Activated CD8-positive, alpha-beta T cell treated with anti-CD3 and anti-CD28 coated beads, Interleukin-2, amount 10 ng/mL, durations not matched to agents 7 days and 5 days (primary cell): Measurements from ENCODE around the gene AKT3. TPM values are rescaled to one million over a fixed set of nuclear protein-coding genes. Genes with fewer than 3 reads are reported as not detected.
"Not testable (repeated sequence)": the region's sequence is repeated elsewhere in the genome, so short reads cannot be mapped to it uniquely, and the experiment has no call there.

Experiments used
- ATAC-seq: fragments of 150-1000 bp; cut with Tn5 transposase; one replicate; pipeline ENCODE4 v1.10.0; 2021; ENCODE audit warnings: moderate library complexity
- CTCF ChIA-PET: fragments of 350-600 bp; sonication (Branson Sonifier 250); formaldehyde crosslinking; loops from one replicate; lab custom pipeline; 2021; ENCODE audit warnings: antibody characterized with exemption; lab: Charles Lee
- POLR2A ChIA-PET: fragments of 350-600 bp; sonication (Branson Sonifier 250); formaldehyde crosslinking; loops from one replicate; lab custom pipeline; 2021; ENCODE audit warnings: antibody characterized with exemption; lab: Charles Lee
- DNase-seq: peaks from one replicate; pipeline ENCODE4 v3.0.0-alpha.2; 2020
- H3K27ac Mint-ChIP-seq: one replicate; pipeline ENCODE4 v1.8.0; 2021; ENCODE audit warnings: mild to moderate bottlenecking, mixed read lengths
- H3K27me3 Mint-ChIP-seq: one replicate; pipeline ENCODE4 v1.8.0; 2021; ENCODE audit warnings: low read depth, mixed read lengths
- H3K36me3 Mint-ChIP-seq: one replicate; pipeline ENCODE4 v1.8.0; 2021; ENCODE audit warnings: low read depth, mixed read lengths
- H3K4me1 Mint-ChIP-seq: one replicate; pipeline ENCODE4 v1.8.0; 2021; ENCODE audit warnings: low read depth, mixed read lengths
- H3K4me3 Mint-ChIP-seq: one replicate; pipeline ENCODE4 v1.8.0; 2021; ENCODE audit warnings: mild to moderate bottlenecking, mixed read lengths
- H3K9me3 Mint-ChIP-seq: one replicate; pipeline ENCODE4 v1.8.0; 2022; ENCODE audit warnings: mixed read lengths; ENCODE audit not compliant: insufficient read depth
- total RNA-seq, 2 experiments: library from RNA; stranded (reverse); gene quantifications; one replicate each; pipeline ENCODE4 v1.2.3, GENCODE V29; 2021

Gene AKT3
- total RNA-seq, 2 experiments from 2014 or later, result 23.9 to 25.2 TPM

DNA sequence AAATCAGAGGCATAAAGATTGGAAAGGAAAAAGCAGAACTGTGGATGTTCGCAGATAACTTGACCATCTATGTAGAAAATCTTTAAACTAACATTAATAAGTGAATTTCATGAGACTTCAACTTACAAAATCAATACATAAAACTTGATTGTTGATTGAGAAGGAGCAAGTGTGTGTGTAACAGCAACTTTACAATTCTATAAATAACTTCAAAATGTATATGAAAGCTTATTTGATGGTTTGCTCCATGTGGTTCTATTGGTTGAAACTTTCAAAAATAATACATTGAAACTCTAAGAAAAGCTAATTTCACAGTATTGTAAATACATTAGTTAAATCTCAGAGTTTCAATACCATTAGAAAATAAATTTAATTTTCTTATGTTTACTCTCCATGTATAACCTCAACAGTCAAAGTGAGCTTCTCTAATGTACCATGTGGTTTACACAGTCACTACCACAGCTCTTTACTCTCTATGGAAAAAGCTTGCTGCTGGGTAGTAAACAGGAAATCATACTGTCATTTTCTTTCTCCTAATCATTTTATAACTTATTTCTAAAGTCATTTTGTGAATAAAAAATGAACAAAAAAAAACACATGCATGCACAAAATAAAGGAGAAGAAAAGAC, 12.0 kb downstream of the AKT3 start:
- ChIA-PET CTCF (interaction anchor here (0.9 kb wide), 1 partner anchor 11 kb away, joined by 4 read pairs; no protein-coding TSS in a partner anchor), POLR2A (interaction anchor here (0.6 kb wide), 1 partner anchor 114 kb away, joined by 3 read pairs; no protein-coding TSS in a partner anchor)
- H3K9me3 Mint-ChIP-seq, result peaks cover 22% of the 10 kb centered on the region
- DNase-seq (no peak), ATAC-seq (peak; percentile 82)
- H3K4me1 Mint-ChIP-seq, result peaks cover 19% of the 10 kb centered on the region
- H3K36me3 Mint-ChIP-seq, result peaks cover 42% of the 10 kb centered on the region
- no peaks in the 10 kb centered on the region for H3K27me3 Mint-ChIP-seq
- no peak overlapping the region for H3K4me3 Mint-ChIP-seq
- H3K27ac Mint-ChIP-seq, result peak overlapping the region; percentile 68

DNA sequence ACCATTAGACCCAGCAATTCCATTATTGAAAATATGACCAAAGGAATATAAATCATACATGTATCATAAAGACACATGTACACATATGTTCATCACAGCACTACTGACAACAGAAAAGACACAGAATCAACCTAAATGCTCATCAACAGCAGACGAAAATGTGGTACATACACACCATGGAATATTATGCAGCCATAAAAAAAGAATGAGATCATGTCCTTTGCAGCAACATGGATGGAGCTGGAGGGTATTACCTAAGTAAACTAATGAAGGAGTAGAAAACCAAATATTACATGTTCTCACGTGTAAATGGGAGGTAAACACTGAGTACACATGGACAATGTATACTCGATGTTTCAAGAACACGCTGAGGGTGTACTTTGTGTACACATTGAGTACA, 15.9 kb downstream of the AKT3 start:
- peaks cover 22% of the 10 kb centered on the region for H3K9me3 Mint-ChIP-seq
- CTCF ChIA-PET, result no interaction called here
- H3K27me3 Mint-ChIP-seq, result no peaks in the 10 kb centered on the region

DNA sequence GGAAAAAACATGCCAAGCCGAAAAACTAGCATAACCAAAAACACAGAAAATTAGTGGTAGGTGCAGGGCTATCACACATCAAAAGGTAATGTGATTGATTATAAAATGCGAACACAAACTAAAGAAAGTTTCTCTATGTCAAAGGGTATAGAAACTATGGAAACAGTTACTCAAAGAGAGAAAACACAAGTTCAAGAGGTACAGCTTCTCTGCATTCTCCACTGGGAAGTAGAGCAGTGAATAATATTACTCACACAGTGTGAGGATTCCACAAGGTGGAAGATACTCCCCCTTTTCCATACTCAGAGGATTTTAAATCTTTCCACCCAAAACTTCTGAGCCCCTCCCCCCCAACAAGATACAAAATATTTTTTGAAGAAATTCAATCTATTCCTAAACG, 18.6 kb downstream of the AKT3 start:
- Mint-ChIP-seq H3K4me1 (peaks cover 6% of the 10 kb centered on the region), H3K4me3 (no peak overlapping the region), H3K27me3 (no peaks in the 10 kb centered on the region), H3K36me3 (peaks cover 34% of the 10 kb centered on the region), H3K27ac (no peak overlapping the region), H3K9me3 (peaks cover 13% of the 10 kb centered on the region)
- DNase-seq, result no peak
- POLR2A ChIA-PET, result no interaction called here
- CTCF ChIA-PET, result no interaction called here
- ATAC-seq, result no peak

More for the DNA sequence above, 15.9 kb downstream of the AKT3 start:
- ATAC-seq, result no peak
- POLR2A ChIA-PET, result no interaction called here
- H3K4me1 Mint-ChIP-seq, result peaks cover 13% of the 10 kb centered on the region
- H3K4me3 Mint-ChIP-seq, result no peak overlapping the region
- H3K36me3 Mint-ChIP-seq, result peaks cover 41% of the 10 kb centered on the region
- no peak overlapping the region for H3K27ac Mint-ChIP-seq
- no peak for DNase-seq

DNA sequence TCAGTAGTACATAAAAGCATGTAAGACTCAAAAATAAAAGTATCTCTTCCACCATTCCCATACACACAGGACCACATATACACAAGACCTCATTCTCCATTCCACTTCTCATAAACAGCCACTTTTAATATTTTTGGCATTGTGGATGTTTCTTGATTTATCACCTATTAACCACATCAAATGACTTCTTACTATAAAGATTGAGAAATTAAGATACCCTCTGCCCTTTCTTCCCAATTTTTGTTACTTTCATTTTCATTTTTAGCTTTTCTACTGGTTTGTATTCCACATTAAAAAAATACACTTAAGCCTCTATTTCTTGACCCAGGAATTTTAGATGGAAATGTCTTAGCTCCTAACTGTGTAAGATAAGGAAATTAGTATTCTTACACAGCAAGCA, 22.8 kb downstream of the AKT3 start:
- CTCF ChIA-PET, result no interaction called here
- no peak overlapping the region for H3K4me3 Mint-ChIP-seq
- H3K4me1 Mint-ChIP-seq, result peaks cover 6% of the 10 kb centered on the region
- DNase-seq (no peak), ATAC-seq (no peak)
- no peak overlapping the region for H3K27ac Mint-ChIP-seq
- H3K36me3 Mint-ChIP-seq, result peaks cover 33% of the 10 kb centered on the region
- H3K9me3 Mint-ChIP-seq, result peaks cover 6% of the 10 kb centered on the region
- no peaks in the 10 kb centered on the region for H3K27me3 Mint-ChIP-seq
- POLR2A ChIA-PET, result interaction anchor here (0.6 kb wide), 1 partner anchor 21 kb away, joined by 3 read pairs; no protein-coding TSS in a partner anchor

DNA sequence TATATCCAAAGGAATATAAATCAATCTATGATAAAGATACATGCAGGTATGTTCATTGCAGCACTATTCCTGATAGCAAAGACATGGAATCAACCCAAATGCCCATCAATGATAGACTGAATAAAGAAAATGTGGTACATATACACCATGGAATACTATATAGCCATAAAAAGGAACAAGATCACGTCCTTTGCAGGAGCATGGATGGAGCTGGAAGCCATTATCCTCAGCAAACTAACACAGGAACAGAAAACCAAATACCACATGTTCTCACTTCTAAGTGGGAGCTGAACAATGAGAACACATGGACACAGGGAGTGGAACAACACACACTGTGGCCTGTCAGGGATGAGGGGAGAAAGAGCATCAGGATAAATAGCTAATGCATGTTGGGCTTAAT, 25.1 kb downstream of the AKT3 start:
- peaks cover 25% of the 10 kb centered on the region for H3K9me3 Mint-ChIP-seq
- CTCF ChIA-PET, POLR2A ChIA-PET, ATAC-seq, H3K27me3 Mint-ChIP-seq, H3K4me1 Mint-ChIP-seq, H3K27ac Mint-ChIP-seq, DNase-seq, H3K4me3 Mint-ChIP-seq: not testable (repeated sequence)
- peaks cover 50% of the 10 kb centered on the region for H3K36me3 Mint-ChIP-seq

DNA sequence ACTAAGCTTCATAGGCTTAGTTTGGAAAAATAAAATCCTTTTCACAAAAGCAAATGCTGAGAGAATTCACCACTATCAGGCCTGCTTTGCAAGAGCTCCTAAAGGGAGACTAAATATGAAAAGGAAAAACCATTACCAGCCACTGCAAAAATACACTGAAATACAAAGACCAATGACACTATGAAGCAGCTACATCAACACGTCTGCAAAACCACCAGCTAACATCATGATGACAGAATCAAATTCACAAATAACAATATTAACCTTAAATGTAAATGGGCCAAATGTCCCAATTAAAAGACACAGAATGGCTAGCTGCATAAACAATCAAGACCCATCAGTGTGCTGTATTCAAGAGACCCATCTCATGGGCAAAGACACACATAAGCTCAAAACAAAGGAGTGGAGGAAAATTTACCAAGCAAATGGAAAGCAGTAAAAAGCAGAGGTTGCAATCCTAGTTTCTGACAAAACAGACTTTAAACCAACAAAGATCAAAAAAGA, 28.8 kb downstream of the AKT3 start:
- Mint-ChIP-seq H3K9me3 (peaks cover 32% of the 10 kb centered on the region), H3K4me3 (no peak overlapping the region), H3K4me1 (no peaks in the 10 kb centered on the region), H3K27ac (no peak overlapping the region), H3K27me3 (no peaks in the 10 kb centered on the region), H3K36me3 (peaks cover 55% of the 10 kb centered on the region)
- POLR2A ChIA-PET, result no interaction called here
- no peak for ATAC-seq
- CTCF ChIA-PET, result interaction anchor here (1.1 kb wide), 1 partner anchor 19 kb away, joined by 3 read pairs; no protein-coding TSS in a partner anchor
- DNase-seq, result no peak

DNA sequence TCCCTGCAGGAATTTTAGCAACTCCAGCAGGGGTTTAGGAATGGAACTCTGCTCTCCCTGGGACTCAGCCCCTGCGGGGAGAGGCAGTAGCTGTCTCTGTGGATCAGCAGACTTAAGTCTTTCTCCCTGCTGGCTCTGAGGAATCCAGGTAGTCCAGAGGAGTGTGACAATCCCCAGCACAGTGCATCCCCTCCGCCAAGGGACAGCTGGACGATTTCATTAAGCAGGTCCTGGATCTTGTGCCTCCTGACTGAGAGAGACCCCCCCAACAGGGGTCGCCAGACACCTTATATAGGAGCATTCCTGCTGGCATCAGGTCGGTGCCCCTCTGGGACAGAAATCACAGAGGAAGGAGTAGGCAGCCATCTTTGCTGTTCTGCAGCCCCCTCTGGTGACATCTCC, 30.6 kb downstream of the AKT3 start:
- no peaks in the 10 kb centered on the region for H3K27me3 Mint-ChIP-seq
- ChIA-PET CTCF (no interaction called here), POLR2A (no interaction called here)
- no peaks in the 10 kb centered on the region for H3K4me1 Mint-ChIP-seq
- DNase-seq, result no peak
- no peak overlapping the region for H3K27ac Mint-ChIP-seq
- peaks cover 51% of the 10 kb centered on the region for H3K36me3 Mint-ChIP-seq
- H3K4me3 Mint-ChIP-seq, result no peak overlapping the region
- peaks cover 39% of the 10 kb centered on the region for H3K9me3 Mint-ChIP-seq
- no peak for ATAC-seq

DNA sequence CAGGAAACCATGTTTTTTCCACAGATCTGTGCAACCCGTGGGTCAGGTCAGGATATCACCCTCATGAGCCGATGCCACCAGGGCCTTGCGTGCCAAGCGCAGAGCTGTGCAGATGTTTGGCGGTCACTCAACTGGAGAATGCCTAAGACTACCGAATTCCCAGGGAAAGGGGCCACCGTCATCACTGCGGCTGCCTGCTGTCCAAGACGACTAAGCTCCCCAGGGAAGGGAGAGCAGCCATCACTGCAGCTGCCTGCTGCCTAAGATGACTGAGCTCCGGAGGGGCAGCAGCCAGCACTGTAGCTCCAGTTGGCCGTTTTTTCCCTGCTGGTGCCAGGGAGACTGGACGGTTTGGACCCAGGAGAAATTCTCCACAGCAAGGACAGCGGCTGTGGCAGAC, 31.1 kb downstream of the AKT3 start:
- Mint-ChIP-seq H3K4me3 (no peak overlapping the region), H3K36me3 (peaks cover 48% of the 10 kb centered on the region), H3K4me1 (no peaks in the 10 kb centered on the region), H3K9me3 (peaks cover 36% of the 10 kb centered on the region), H3K27me3 (no peaks in the 10 kb centered on the region), H3K27ac (no peak overlapping the region)
- ATAC-seq (no peak), DNase-seq (no peak)
- POLR2A ChIA-PET, result no interaction called here
- CTCF ChIA-PET, result no interaction called here

DNA sequence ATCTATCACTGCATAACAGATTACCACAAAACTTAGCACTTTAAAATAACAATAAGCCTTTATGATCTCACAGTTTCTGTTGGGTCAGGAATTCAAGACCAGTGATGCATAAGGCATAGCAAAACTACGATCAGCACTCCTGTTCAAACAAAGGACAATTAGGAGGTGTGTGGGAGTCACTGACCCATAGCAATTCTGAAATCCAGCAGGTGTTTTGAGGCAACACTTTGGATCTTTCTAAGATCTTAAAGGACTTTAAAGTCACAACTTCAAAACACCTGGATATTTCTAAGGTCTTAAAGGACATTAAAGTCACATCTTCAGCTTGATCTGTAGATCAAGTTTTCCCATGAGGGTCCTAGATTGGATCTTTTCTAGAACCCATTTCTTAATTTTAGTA, 35.3 kb downstream of the AKT3 start:
- no peak overlapping the region for H3K27ac Mint-ChIP-seq
- H3K4me1 Mint-ChIP-seq, result no peaks in the 10 kb centered on the region
- peaks cover 17% of the 10 kb centered on the region for H3K9me3 Mint-ChIP-seq
- ChIA-PET POLR2A (no interaction called here), CTCF (no interaction called here)
- DNase-seq (no peak), ATAC-seq (no peak)
- H3K27me3 Mint-ChIP-seq, result no peaks in the 10 kb centered on the region
- H3K36me3 Mint-ChIP-seq, result peaks cover 31% of the 10 kb centered on the region
- no peak overlapping the region for H3K4me3 Mint-ChIP-seq

DNA sequence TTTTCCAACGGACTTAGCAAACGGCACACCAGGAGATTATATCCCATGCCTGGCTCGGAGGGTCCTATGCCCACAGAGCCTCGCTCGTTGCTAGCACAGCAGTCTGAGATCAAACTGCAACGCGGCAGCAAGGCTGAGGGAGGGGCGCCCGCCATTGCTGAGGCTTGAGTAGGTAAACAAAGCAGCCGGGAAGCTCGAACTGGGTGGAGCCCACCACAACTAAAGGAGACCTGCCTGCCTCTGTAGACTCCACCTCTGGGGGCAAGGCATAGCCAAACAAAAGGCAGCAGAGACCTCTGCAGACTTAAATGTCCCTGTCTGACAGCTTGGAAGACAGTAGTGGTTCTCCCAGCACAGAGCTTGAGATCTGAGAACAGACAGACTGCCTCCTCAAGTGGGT, 42.7 kb downstream of the AKT3 start:
- Mint-ChIP-seq H3K36me3 (peaks cover 17% of the 10 kb centered on the region), H3K4me1 (peaks cover 25% of the 10 kb centered on the region)
- DNase-seq, POLR2A ChIA-PET, ATAC-seq, CTCF ChIA-PET, H3K9me3 Mint-ChIP-seq, H3K4me3 Mint-ChIP-seq, H3K27ac Mint-ChIP-seq, H3K27me3 Mint-ChIP-seq: not testable (repeated sequence)

DNA sequence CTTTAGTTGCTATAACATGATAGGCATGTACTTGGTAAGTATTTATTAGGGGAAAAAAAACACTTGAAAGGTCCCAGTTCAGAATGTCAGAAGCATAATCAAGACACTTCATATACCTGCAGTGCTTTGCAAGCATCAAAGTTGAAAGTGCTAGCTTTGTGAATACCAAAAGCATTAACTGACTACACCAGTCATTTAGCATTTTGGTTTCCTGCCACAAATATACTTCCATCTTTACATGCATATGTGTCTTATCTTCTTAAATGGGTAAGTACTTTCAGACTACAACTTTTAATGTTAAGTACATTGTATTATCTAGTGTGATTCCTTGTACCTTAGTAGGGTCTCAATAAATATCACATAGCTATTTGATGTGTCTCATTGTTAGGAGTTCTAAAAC, 43.7 kb downstream of the AKT3 start:
- H3K36me3 Mint-ChIP-seq, result peaks cover 14% of the 10 kb centered on the region
- POLR2A ChIA-PET, result no interaction called here
- H3K27ac Mint-ChIP-seq, result no peak overlapping the region
- CTCF ChIA-PET, result no interaction called here
- H3K27me3 Mint-ChIP-seq, result no peaks in the 10 kb centered on the region
- DNase-seq (no peak), ATAC-seq (no peak)
- H3K4me1 Mint-ChIP-seq, result peaks cover 25% of the 10 kb centered on the region
- no peaks in the 10 kb centered on the region for H3K9me3 Mint-ChIP-seq
- no peak overlapping the region for H3K4me3 Mint-ChIP-seq

DNA sequence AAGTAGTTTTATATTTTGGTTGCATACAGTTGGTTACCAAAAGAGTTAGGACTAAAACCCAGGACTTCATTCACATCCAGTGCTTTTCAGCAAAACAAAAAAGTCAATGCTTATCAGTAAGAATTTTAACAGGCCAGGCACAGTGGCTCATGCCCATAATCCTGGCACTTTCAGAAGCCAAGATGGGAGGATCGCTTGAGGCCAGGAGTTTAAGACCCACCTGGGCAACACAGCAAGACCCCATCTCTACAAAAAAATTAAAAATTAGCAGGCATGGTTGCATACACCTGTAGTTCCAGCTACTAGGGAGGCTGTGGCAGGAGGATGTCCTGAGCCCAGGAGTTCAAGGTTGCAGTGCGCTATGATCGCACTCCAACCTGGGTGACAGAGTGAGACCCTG, 47.3 kb downstream of the AKT3 start:
- no peak overlapping the region for H3K4me3 Mint-ChIP-seq
- no peaks in the 10 kb centered on the region for H3K27me3 Mint-ChIP-seq
- ChIA-PET POLR2A (no interaction called here), CTCF (interaction anchor here (1.0 kb wide), 1 partner anchor 18 kb away, joined by 3 read pairs; no protein-coding TSS in a partner anchor)
- DNase-seq (no peak), ATAC-seq (no peak)
- H3K9me3 Mint-ChIP-seq, result no peaks in the 10 kb centered on the region
- no peak overlapping the region for H3K27ac Mint-ChIP-seq
- H3K36me3 Mint-ChIP-seq, result peaks cover 3% of the 10 kb centered on the region
- H3K4me1 Mint-ChIP-seq, result peaks cover 26% of the 10 kb centered on the region
